Uterus (tissue), 4 donors: ENCODE data around the gene CACNA2D4. TPM values are rescaled to one million over a fixed set of nuclear protein-coding genes. Genes with fewer than 3 reads are reported as not detected.
A peak's percentile ranks its signal among the peaks of the same experiment; 100 is the strongest.
"Not testable (repeated sequence)": the region's sequence is repeated elsewhere in the genome, so short reads cannot be mapped to it uniquely, and the experiment has no call there.

Source experiments
- DNase-seq, 2 donors: peaks; one replicate each; pipeline ENCODE4 v3.0.0-alpha.2; 2019 to 2020
- H3K27ac ChIP-seq, 2 donors: fragments of 200-600 bp; sonication (generic); 1 replicate in 1 of 2; 2 replicates in 1 of 2; pipeline ENCODE4 v1.5.1; 2016 to 2018
- H3K27me3 ChIP-seq, 2 donors: fragments of 200-600 bp; sonication (generic); one replicate each; pipeline ENCODE4 v1.5.1; 2018 to 2019; ENCODE audit warnings: control low read depth in 1 of 2
- H3K36me3 ChIP-seq, 2 donors: fragments of 200-600 bp; sonication (generic); one replicate each; pipeline ENCODE4 v1.5.1; 2019; ENCODE audit warnings: control low read depth in 1 of 2
- H3K4me1 ChIP-seq, 2 donors: fragments of 200-600 bp; sonication (generic); one replicate each; pipeline ENCODE4 v1.5.1; 2018 to 2019; ENCODE audit warnings: control low read depth in 1 of 2
- H3K4me3 ChIP-seq, 2 donors: fragments of 200-600 bp; sonication (generic); 1 replicate in 1 of 2; 2 replicates in 1 of 2; pipeline ENCODE4 v1.5.1; 2018 to 2019; ENCODE audit warnings: mild to moderate bottlenecking in 1 of 2
- H3K9me3 ChIP-seq, 2 donors: fragments of 200-600 bp; sonication (generic); one replicate each; pipeline ENCODE4 v1.5.1; 2019; ENCODE audit warnings: control low read depth in 1 of 2
- CTCF ChIP-seq, 4 experiments: fragments of 200-600 bp in 2 of 4; fragments of 450-650 bp in 2 of 4; sonication (generic) in 2 of 4; IDR thresholded peaks; one replicate each; pipeline ENCODE4 v1.5.1; 2016 to 2019; ENCODE audit warnings: antibody characterized with exemption in 4 of 4, mild to moderate bottlenecking in 2 of 4, moderate library complexity in 1 of 4
- POLR2A ChIP-seq, 2 donors: fragments of 450-650 bp; IDR thresholded peaks; one replicate each; pipeline ENCODE4 v1.6.1; 2016; ENCODE audit warnings: antibody characterized with exemption in 2 of 2, mild to moderate bottlenecking in 1 of 2, moderate library complexity in 1 of 2
- intact Hi-C: fragments of 100-400 bp; cut with DNase I; formaldehyde crosslinking; loops from one replicate; pipeline ENCODE4 v1.15.1; 2023; ENCODE audit warnings: low total_unique reads
- total RNA-seq, 4 donors: library from RNA; depleted of rRNA in 3 of 4; stranded (reverse); fragments of >200 nt in 3 of 4; gene quantifications; one replicate each; pipeline versions ENCODE4 v1.1.0 to v1.2.4, GENCODE V29; 2014 to 2023
- donor health status: DM: yes; HTN: yes; CAD: no.

The CACNA2D4 gene
- total RNA-seq, 4 donors from 2014 or later: 2.6 to 4.1 (median 4.0) TPM; not detected in 1

- H3K4me1 ChIP-seq: no peaks in the 10 kb centered on the region
- H3K27me3 ChIP-seq: no peaks in the 10 kb centered on the region
- DNase-seq: no peak
- intact Hi-C loops: no loop called here
- no peak overlapping the region for H3K27ac ChIP-seq
- no peaks in the 10 kb centered on the region for H3K9me3 ChIP-seq
- H3K4me3 ChIP-seq: no peak overlapping the region
- TF ChIP-seq CTCF (IDR thresholded peaks at IDR 0.05): no peak
- no peak for TF ChIP-seq POLR2A (IDR thresholded peaks at IDR 0.05)
- no peaks in the 10 kb centered on the region for H3K36me3 ChIP-seq
Measured at GRCh38 chr12:1956716-1957115, 38.3 kb upstream of the CACNA2D4 start.

- no peaks in the 10 kb centered on the region for H3K36me3 ChIP-seq
- intact Hi-C loops: no loop called here
Measured at GRCh38 chr12:1949771-1950470, 31.5 kb upstream of the CACNA2D4 start.

GRCh38 chr12:1948883-1949282, 30.4 kb upstream of the CACNA2D4 start:
- Histone ChIP-seq H3K4me3 (no peak overlapping the region), H3K9me3 (no peaks in the 10 kb centered on the region), H3K36me3 (no peaks in the 10 kb centered on the region), H3K4me1 (peaks cover 0 to 19% of the 10 kb centered on the region in 2 donors), H3K27ac (peak overlapping the region; percentile 78 to 92), H3K27me3 (no peaks in the 10 kb centered on the region)
- intact Hi-C loops: no loop called here
- no peak for DNase-seq
- TF ChIP-seq POLR2A (IDR thresholded peaks at IDR 0.05) (no peak), CTCF (IDR thresholded peaks at IDR 0.05) (no peak)

More at GRCh38 chr12:1949771-1950470, 31.5 kb upstream of the CACNA2D4 start:
- H3K4me1 ChIP-seq: peaks cover 0 to 19% of the 10 kb centered on the region in 2 donors
- H3K27ac ChIP-seq: peak overlapping the region; percentile 78 to 92
- no peaks in the 10 kb centered on the region for H3K27me3 ChIP-seq
- no peaks in the 10 kb centered on the region for H3K9me3 ChIP-seq
- no peak overlapping the region for H3K4me3 ChIP-seq
- TF ChIP-seq CTCF (IDR thresholded peaks at IDR 0.05) (no peak), POLR2A (IDR thresholded peaks at IDR 0.05) (no peak)
- peak; percentile 75 to 78 for DNase-seq

- intact Hi-C loops: no loop called here
- no peak overlapping the region for H3K4me3 ChIP-seq
- H3K9me3 ChIP-seq: no peaks in the 10 kb centered on the region
- DNase-seq: no peak
- H3K27me3 ChIP-seq: no peaks in the 10 kb centered on the region
- peaks cover 0 to 19% of the 10 kb centered on the region in 2 donors for H3K4me1 ChIP-seq
- no peaks in the 10 kb centered on the region for H3K36me3 ChIP-seq
- no peak for TF ChIP-seq POLR2A (IDR thresholded peaks at IDR 0.05)
- no peak for TF ChIP-seq CTCF (IDR thresholded peaks at IDR 0.05)
- peak overlapping the region; percentile 78 to 92 for H3K27ac ChIP-seq
Measured at GRCh38 chr12:1947081-1947480, 28.6 kb upstream of the CACNA2D4 start.

- DNase-seq: no peak
- intact Hi-C loops: no loop called here
- no peak overlapping the region for H3K4me3 ChIP-seq
- TF ChIP-seq POLR2A (IDR thresholded peaks at IDR 0.05) (no peak), CTCF (IDR thresholded peaks at IDR 0.05) (no peak)
- peak overlapping the region; percentile 78 to 92 for H3K27ac ChIP-seq
- no peaks in the 10 kb centered on the region for H3K36me3 ChIP-seq
- peaks cover 0 to 19% of the 10 kb centered on the region in 2 donors for H3K4me1 ChIP-seq
- H3K9me3 ChIP-seq: no peaks in the 10 kb centered on the region
- no peaks in the 10 kb centered on the region for H3K27me3 ChIP-seq
Measured at GRCh38 chr12:1946296-1946695, 27.8 kb upstream of the CACNA2D4 start.

- H3K9me3 ChIP-seq, DNase-seq, intact Hi-C loops, H3K27me3 ChIP-seq, H3K4me3 ChIP-seq, H3K36me3 ChIP-seq: not testable (repeated sequence)
- peak overlapping the region; percentile 78 to 92 for H3K27ac ChIP-seq
- H3K4me1 ChIP-seq: peaks cover 0 to 14% of the 10 kb centered on the region in 2 donors
Measured at GRCh38 chr12:1945502-1945901, 27.1 kb upstream of the CACNA2D4 start.
